Activated CD4-positive, alpha-beta T cell treated with anti-CD3 and anti-CD28 coated beads, Interleukin-2, amount 10 ng/mL, durations not matched to agents 24 days and 14 days (primary cell): Measurements from ENCODE around the gene COL6A1. TPM values are rescaled to one million over a fixed set of nuclear protein-coding genes. Genes with fewer than 3 reads are reported as not detected.
"Not testable (repeated sequence)": the region's sequence is repeated elsewhere in the genome, so short reads cannot be mapped to it uniquely, and the experiment has no call there.

Experiments used
- DNase-seq: peaks from one replicate; pipeline ENCODE4 v3.0.0; 2022
- H3K27ac Mint-ChIP-seq: one replicate; pipeline ENCODE4 v1.8.0; 2022; ENCODE audit warnings: mild to moderate bottlenecking, mixed read lengths
- H3K27me3 Mint-ChIP-seq: one replicate; pipeline ENCODE4 v1.8.0; 2022; ENCODE audit warnings: mixed read lengths
- H3K36me3 Mint-ChIP-seq: one replicate; pipeline ENCODE4 v1.8.0; 2022; ENCODE audit warnings: low read depth, mild to moderate bottlenecking, mixed read lengths
- H3K4me1 Mint-ChIP-seq: one replicate; pipeline ENCODE4 v1.8.0; 2021; ENCODE audit warnings: mixed read lengths
- H3K4me3 Mint-ChIP-seq: one replicate; pipeline ENCODE4 v1.8.0; 2022; ENCODE audit warnings: mild to moderate bottlenecking, moderate library complexity, mixed read lengths
- H3K9me3 Mint-ChIP-seq: one replicate; pipeline ENCODE4 v1.8.0; 2021; ENCODE audit warnings: mixed read lengths
- intact Hi-C: fragments of 100-400 bp; cut with micrococcal nuclease; formaldehyde crosslinking; loops from one replicate; pipeline ENCODE4 v1.15.1; 2023
- total RNA-seq: library from RNA; stranded (reverse); gene quantifications from 2 replicates; pipeline ENCODE4 v1.2.3, GENCODE V29; 2022

Gene COL6A1
- total RNA-seq, 1 donor from 2014 or later = 0.40 TPM

- no peak overlapping the region for H3K27ac Mint-ChIP-seq
- no peaks in the 10 kb centered on the region for H3K36me3 Mint-ChIP-seq
- intact Hi-C loops = no loop called here
- H3K4me3 Mint-ChIP-seq = no peak overlapping the region
- H3K4me1 Mint-ChIP-seq = no peaks in the 10 kb centered on the region
- no peaks in the 10 kb centered on the region for H3K9me3 Mint-ChIP-seq
- no peaks in the 10 kb centered on the region for H3K27me3 Mint-ChIP-seq
- DNase-seq = no peak
Observed at GRCh38 chr21:46045154-46045553, 63.6 kb downstream of the COL6A1 start.

GRCh38 chr21:46046471-46046870, 64.9 kb downstream of the COL6A1 start:
- intact Hi-C loops = no loop called here
- Mint-ChIP-seq H3K4me3 (no peak overlapping the region), H3K4me1 (no peaks in the 10 kb centered on the region), H3K27me3 (no peaks in the 10 kb centered on the region), H3K36me3 (no peaks in the 10 kb centered on the region), H3K27ac (no peak overlapping the region), H3K9me3 (no peaks in the 10 kb centered on the region)
- no peak for DNase-seq

GRCh38 chr21:46046906-46047305, 65.3 kb downstream of the COL6A1 start:
- H3K4me1 Mint-ChIP-seq, H3K36me3 Mint-ChIP-seq, intact Hi-C loops, H3K27ac Mint-ChIP-seq, DNase-seq, H3K27me3 Mint-ChIP-seq, H3K4me3 Mint-ChIP-seq, H3K9me3 Mint-ChIP-seq: not testable (repeated sequence)

GRCh38 chr21:46048926-46049889, 67.6 kb downstream of the COL6A1 start:
- intact Hi-C loops = no loop called here
- no peaks in the 10 kb centered on the region for H3K4me1 Mint-ChIP-seq
- no peak overlapping the region for H3K27ac Mint-ChIP-seq
- no peaks in the 10 kb centered on the region for H3K9me3 Mint-ChIP-seq
- no peaks in the 10 kb centered on the region for H3K27me3 Mint-ChIP-seq
- no peak overlapping the region for H3K4me3 Mint-ChIP-seq
- no peaks in the 10 kb centered on the region for H3K36me3 Mint-ChIP-seq
- no peak for DNase-seq

GRCh38 chr21:46049890-46050667, 68.5 kb downstream of the COL6A1 start:
- no peaks in the 10 kb centered on the region for H3K36me3 Mint-ChIP-seq
- H3K4me1 Mint-ChIP-seq = no peaks in the 10 kb centered on the region
- intact Hi-C loops = no loop called here
- H3K27me3 Mint-ChIP-seq = no peaks in the 10 kb centered on the region
- no peak for DNase-seq
- no peak overlapping the region for H3K27ac Mint-ChIP-seq
- no peak overlapping the region for H3K4me3 Mint-ChIP-seq
- H3K9me3 Mint-ChIP-seq = no peaks in the 10 kb centered on the region

GRCh38 chr21:46050668-46051378, 69.3 kb downstream of the COL6A1 start:
- H3K4me1 Mint-ChIP-seq = no peaks in the 10 kb centered on the region
- H3K36me3 Mint-ChIP-seq = no peaks in the 10 kb centered on the region
- no peak overlapping the region for H3K27ac Mint-ChIP-seq
- H3K27me3 Mint-ChIP-seq = no peaks in the 10 kb centered on the region
- H3K9me3 Mint-ChIP-seq = no peaks in the 10 kb centered on the region
- H3K4me3 Mint-ChIP-seq = no peak overlapping the region
- intact Hi-C loops = no loop called here
- DNase-seq = no peak

- Mint-ChIP-seq H3K4me3 (no peak overlapping the region), H3K4me1 (no peaks in the 10 kb centered on the region), H3K36me3 (no peaks in the 10 kb centered on the region), H3K9me3 (no peaks in the 10 kb centered on the region), H3K27me3 (no peaks in the 10 kb centered on the region), H3K27ac (no peak overlapping the region)
- DNase-seq = no peak
- intact Hi-C loops = no loop called here
Observed at GRCh38 chr21:46051379-46051770, 69.8 kb downstream of the COL6A1 start.

- Mint-ChIP-seq H3K36me3 (no peaks in the 10 kb centered on the region), H3K9me3 (no peaks in the 10 kb centered on the region), H3K27me3 (no peaks in the 10 kb centered on the region), H3K4me3 (no peak overlapping the region), H3K27ac (no peak overlapping the region), H3K4me1 (no peaks in the 10 kb centered on the region)
- no peak for DNase-seq
- intact Hi-C loops = no loop called here
Observed at GRCh38 chr21:46051821-46052675, 70.5 kb downstream of the COL6A1 start.

GRCh38 chr21:46052703-46053651, 71.4 kb downstream of the COL6A1 start:
- no peak for DNase-seq
- peaks cover 5% of the 10 kb centered on the region for H3K4me1 Mint-ChIP-seq
- intact Hi-C loops = no loop called here
- H3K27me3 Mint-ChIP-seq = peaks cover 2% of the 10 kb centered on the region
- H3K27ac Mint-ChIP-seq = peak overlapping the region; percentile 56
- H3K4me3 Mint-ChIP-seq = no peak overlapping the region
- no peaks in the 10 kb centered on the region for H3K36me3 Mint-ChIP-seq
- H3K9me3 Mint-ChIP-seq = no peaks in the 10 kb centered on the region

- Mint-ChIP-seq H3K4me1 (peaks cover 5% of the 10 kb centered on the region), H3K36me3 (no peaks in the 10 kb centered on the region), H3K4me3 (no peak overlapping the region), H3K27ac (no peak overlapping the region), H3K9me3 (peaks cover 10% of the 10 kb centered on the region), H3K27me3 (peaks cover 2% of the 10 kb centered on the region)
- intact Hi-C loops = no loop called here
- DNase-seq = no peak
Observed at GRCh38 chr21:46054031-46054430, 72.5 kb downstream of the COL6A1 start.

- Mint-ChIP-seq H3K27ac (no peak overlapping the region), H3K27me3 (peaks cover 4% of the 10 kb centered on the region), H3K36me3 (no peaks in the 10 kb centered on the region), H3K4me1 (peaks cover 5% of the 10 kb centered on the region), H3K9me3 (peaks cover 14% of the 10 kb centered on the region), H3K4me3 (no peak overlapping the region)
- intact Hi-C loops = no loop called here
- no peak for DNase-seq
Observed at GRCh38 chr21:46054451-46054881, 72.9 kb downstream of the COL6A1 start.
